Endodermal cell (in vitro differentiated cells): ENCODE measurements around the gene HPSE2. TPM values are rescaled to one million over a fixed set of nuclear protein-coding genes. Genes with fewer than 3 reads are reported as not detected.

Experiments used
- DNase-seq: peaks from one replicate; pipeline ENCODE4 v3.0.0-alpha.2; 2017
- H3K27ac ChIP-seq: 2 replicates; pipeline ENCODE4 v1.5.1; 2013; ENCODE audit warnings: mild to moderate bottlenecking, low read depth, low read length, moderate library complexity
- H3K27me3 ChIP-seq: 2 replicates; pipeline ENCODE4 v1.6.1; 2013; ENCODE audit warnings: mild to moderate bottlenecking, low read length, moderate library complexity; ENCODE audit not compliant: insufficient read depth, control insufficient read depth, poor library complexity, severe bottlenecking
- H3K36me3 ChIP-seq: 2 replicates; pipeline ENCODE4 v1.7.0; 2013; ENCODE audit warnings: mild to moderate bottlenecking, low read length, moderate library complexity; ENCODE audit not compliant: control insufficient read depth, insufficient read depth
- H3K4me1 ChIP-seq: one replicate; pipeline ENCODE4 v1.7.0; 2013; ENCODE audit warnings: low read length; ENCODE audit not compliant: control insufficient read depth, insufficient read depth
- H3K4me3 ChIP-seq: 2 replicates; pipeline ENCODE4 v1.5.1; 2013; ENCODE audit warnings: mild to moderate bottlenecking, low read length, moderate library complexity
- H3K9ac ChIP-seq: 2 replicates; pipeline ENCODE4 v1.6.1; 2013; ENCODE audit warnings: mild to moderate bottlenecking, low read length, moderate library complexity; ENCODE audit not compliant: poor library complexity, severe bottlenecking; ENCODE audit errors: extremely low read depth
- H3K9me3 ChIP-seq: 2 replicates; pipeline ENCODE4 v1.6.1; 2013; ENCODE audit warnings: mild to moderate bottlenecking, low read length, moderate library complexity; ENCODE audit not compliant: control insufficient read depth
- H3K27ac Mint-ChIP-seq: 2 replicates; pipeline ENCODE4 v1.8.0; 2020; ENCODE audit warnings: mixed read lengths
- H3K27me3 Mint-ChIP-seq: 2 replicates; pipeline ENCODE4 v1.8.0; 2021; ENCODE audit warnings: mild to moderate bottlenecking, mixed read lengths; ENCODE audit not compliant: insufficient read depth
- H3K36me3 Mint-ChIP-seq: 2 replicates; pipeline ENCODE4 v1.8.0; 2020; ENCODE audit warnings: low read depth, mixed read lengths
- H3K4me1 Mint-ChIP-seq: 2 replicates; pipeline ENCODE4 v1.8.0; 2020; ENCODE audit warnings: mixed read lengths
- H3K4me3 Mint-ChIP-seq: 2 replicates; pipeline ENCODE4 v1.8.0; 2020; ENCODE audit warnings: mild to moderate bottlenecking, moderate library complexity, mixed read lengths
- H3K9me3 Mint-ChIP-seq: 2 replicates; pipeline ENCODE4 v1.8.0; 2020; ENCODE audit warnings: mild to moderate bottlenecking, mixed read lengths
- CTCF ChIP-seq: fragments of 200-600 bp; sonication (generic); conservative IDR thresholded peaks from 2 replicates; pipeline ENCODE4 v1.5.0; 2021; ENCODE audit warnings: antibody characterized with exemption, mild to moderate bottlenecking
- WGBS, 2 experiments: methylation state at CpG; one replicate each; pipeline versions ENCODE4 v1.1.5 to v1.1.7; 2013; ENCODE audit warnings: missing lambda C conversion rate in 2 of 2, mixed read lengths in 1 of 2; ENCODE audit not compliant: insufficient coverage in 1 of 2, insufficient read length in 1 of 2; 5-methylcytosine and 5-hydroxymethylcytosine counted together
- total RNA-seq, 2 donors: library from RNA; stranded (reverse); fragmentation: NEBNext Ultra II Directional in 1 of 2; extraction: Animal tissue kit (Norgen Biotek cat#: 25700) in 1 of 2; gene quantifications; 2 replicates in 1 of 2; 3 replicates in 1 of 2; pipeline ENCODE4 v1.2.1, GENCODE V29; 2021

HPSE2 gene
- total RNA-seq, 2 donors from 2014 or later: 0.07 to 0.11 TPM

DNA sequence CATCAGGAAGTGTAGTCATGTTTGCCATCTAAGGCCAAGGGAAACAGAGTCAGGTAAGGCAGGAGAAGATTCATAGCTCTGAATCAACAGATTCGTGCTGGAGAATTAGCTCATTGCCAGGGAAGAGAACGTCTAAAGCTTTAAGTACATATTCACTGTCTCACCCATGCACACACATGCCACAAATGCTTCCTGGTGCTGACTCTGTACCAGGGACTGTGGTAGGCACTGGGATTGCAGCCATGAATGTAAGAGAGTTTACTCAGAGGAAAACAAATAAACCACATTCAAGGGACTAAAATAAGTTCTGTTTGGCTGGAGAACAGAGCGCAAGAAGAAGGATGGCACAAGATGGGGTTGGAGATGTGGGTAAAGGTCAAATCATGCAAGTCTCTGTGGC, 699.1 kb downstream of the HPSE2 start:
- Histone ChIP-seq H3K9me3 (no peaks in the 10 kb centered on the region), H3K4me3 (no peak overlapping the region), H3K9ac (no peak overlapping the region), H3K27ac (no peak overlapping the region), H3K36me3 (no peaks in the 10 kb centered on the region), H3K4me1 (no peaks in the 10 kb centered on the region), H3K27me3 (peaks cover 57% of the 10 kb centered on the region)
- Mint-ChIP-seq H3K4me1 (peaks cover 6% of the 10 kb centered on the region), H3K27ac (no peak overlapping the region), H3K4me3 (no peak overlapping the region), H3K36me3 (no peaks in the 10 kb centered on the region), H3K27me3 (peaks cover 11% of the 10 kb centered on the region), H3K9me3 (peaks cover 3% of the 10 kb centered on the region)
- no peak for DNase-seq
- peak; percentile 45 for TF ChIP-seq CTCF
- WGBS, 2 experiments: 93 to 100% methylated on average over 1 to 3 of the region's 3 CpGs

DNA sequence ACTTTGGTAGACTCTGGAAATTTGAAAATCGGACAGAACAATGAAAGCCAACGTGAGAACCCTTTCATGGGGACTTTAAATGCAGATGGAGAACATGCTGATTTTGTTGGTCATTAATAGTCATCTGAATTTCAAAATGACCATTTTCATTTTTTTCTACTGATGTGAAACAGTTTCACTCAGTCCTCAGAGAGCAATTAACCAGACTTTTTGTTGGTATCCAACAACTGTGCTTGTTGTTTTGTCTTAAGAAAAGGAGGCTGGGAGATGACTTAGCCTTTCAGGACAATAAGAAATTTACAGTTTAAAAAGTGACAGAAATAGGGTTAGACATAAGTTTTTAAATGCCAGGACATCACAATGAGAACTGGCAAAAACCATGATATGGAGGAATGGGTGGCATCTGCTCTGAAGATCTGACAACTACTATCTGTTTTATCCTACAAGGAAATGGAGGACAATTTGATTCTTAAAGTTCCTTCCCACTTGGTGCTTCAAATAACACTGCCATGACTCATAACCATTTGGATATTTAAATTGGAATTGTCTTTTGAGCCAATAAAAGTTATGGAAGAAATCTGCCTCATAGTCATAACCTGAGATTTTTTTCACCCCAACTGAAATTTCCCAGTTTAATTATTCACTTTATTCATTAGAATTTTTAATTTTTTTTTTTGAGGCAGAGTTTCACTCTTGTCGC, 701.8 kb downstream of the HPSE2 start:
- no peaks in the 10 kb centered on the region for H3K9me3 ChIP-seq
- peaks cover 32% of the 10 kb centered on the region for H3K27me3 Mint-ChIP-seq
- no peak overlapping the region for H3K4me3 Mint-ChIP-seq
- WGBS, 2 experiments: 89 to 96% methylated on average over 3 of the region's 3 CpGs
- H3K4me1 Mint-ChIP-seq: peaks cover 10% of the 10 kb centered on the region
- no peak overlapping the region for H3K4me3 ChIP-seq
- no peaks in the 10 kb centered on the region for H3K9me3 Mint-ChIP-seq
- no peak for DNase-seq
- TF ChIP-seq CTCF: no peak
- no peaks in the 10 kb centered on the region for H3K4me1 ChIP-seq
- H3K9ac ChIP-seq: no peak overlapping the region
- H3K36me3 ChIP-seq: no peaks in the 10 kb centered on the region
- H3K27ac Mint-ChIP-seq: no peak overlapping the region
- peaks cover 77% of the 10 kb centered on the region for H3K27me3 ChIP-seq
- H3K36me3 Mint-ChIP-seq: no peaks in the 10 kb centered on the region
- H3K27ac ChIP-seq: no peak overlapping the region

DNA sequence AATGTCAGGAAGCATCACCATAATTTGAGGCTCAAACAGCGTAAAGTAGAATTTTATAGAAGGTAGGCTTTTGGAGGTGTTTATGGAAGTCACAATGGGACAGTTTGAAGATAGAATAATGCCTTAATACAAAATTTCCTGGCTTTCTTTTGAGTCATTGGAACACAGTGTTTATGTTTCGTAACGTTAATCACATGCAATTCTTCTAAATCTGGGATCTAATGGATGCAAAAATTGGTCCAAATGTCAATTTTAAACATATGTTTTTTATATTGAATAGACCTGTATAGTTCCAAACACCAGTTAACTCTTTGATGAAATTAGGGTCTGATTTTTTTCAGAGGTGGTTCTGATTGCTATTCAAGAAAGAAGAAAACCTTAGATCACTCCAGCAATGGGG, 702.4 kb downstream of the HPSE2 start:
- H3K9ac ChIP-seq: no peak overlapping the region
- peaks cover 79% of the 10 kb centered on the region for H3K27me3 ChIP-seq
- Mint-ChIP-seq H3K4me3 (no peak overlapping the region), H3K36me3 (no peaks in the 10 kb centered on the region), H3K27ac (no peak overlapping the region), H3K4me1 (peaks cover 10% of the 10 kb centered on the region), H3K9me3 (no peaks in the 10 kb centered on the region), H3K27me3 (peaks cover 32% of the 10 kb centered on the region)
- H3K4me3 ChIP-seq: no peak overlapping the region
- no peaks in the 10 kb centered on the region for H3K9me3 ChIP-seq
- no peak for TF ChIP-seq CTCF
- no peaks in the 10 kb centered on the region for H3K4me1 ChIP-seq
- H3K27ac ChIP-seq: no peak overlapping the region
- no peaks in the 10 kb centered on the region for H3K36me3 ChIP-seq
- DNase-seq: no peak
- WGBS, 2 experiments: 64 to 66% methylated on average over 3 of the region's 3 CpGs
